ENCODE measurements around the gene CSNK1A1. TPM values are rescaled to one million over a fixed set of nuclear protein-coding genes. Genes with fewer than 3 reads are reported as not detected.

Gene CSNK1A1
- total RNA-seq, 1 donor from 2014 or later, result 191 TPM

DNA sequence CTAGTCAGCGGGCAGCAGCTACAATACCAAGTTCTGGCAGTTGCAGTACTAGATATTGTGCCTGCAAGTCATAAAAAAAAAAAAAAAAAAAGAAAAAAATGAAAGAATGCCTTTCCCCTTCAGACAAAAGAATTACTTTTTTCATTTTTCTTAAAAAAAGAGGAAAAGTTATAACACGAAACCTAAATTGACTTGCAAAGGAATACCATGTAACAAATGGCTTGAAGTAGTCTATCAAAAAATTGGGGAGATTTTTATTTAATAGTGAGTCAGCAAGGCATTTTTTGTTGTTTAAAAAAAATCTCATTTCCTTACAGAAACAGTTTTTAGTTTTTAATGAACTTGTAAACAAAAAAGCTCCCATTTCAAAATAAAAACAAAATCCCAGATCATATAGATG lies 55.6 kb downstream of the CSNK1A1 start:
- Histone ChIP-seq H3K9me3 (no peaks in the 10 kb centered on the region), H3K36me3 (peaks cover 65% of the 10 kb centered on the region), H3K4me3 (no peak overlapping the region), H3K27me3 (no peaks in the 10 kb centered on the region), H3K27ac (no peak overlapping the region), H3K4me1 (no peaks in the 10 kb centered on the region)
- ATAC-seq (no peak), DNase-seq (no peak)
- TF ChIP-seq, protein P1, sequence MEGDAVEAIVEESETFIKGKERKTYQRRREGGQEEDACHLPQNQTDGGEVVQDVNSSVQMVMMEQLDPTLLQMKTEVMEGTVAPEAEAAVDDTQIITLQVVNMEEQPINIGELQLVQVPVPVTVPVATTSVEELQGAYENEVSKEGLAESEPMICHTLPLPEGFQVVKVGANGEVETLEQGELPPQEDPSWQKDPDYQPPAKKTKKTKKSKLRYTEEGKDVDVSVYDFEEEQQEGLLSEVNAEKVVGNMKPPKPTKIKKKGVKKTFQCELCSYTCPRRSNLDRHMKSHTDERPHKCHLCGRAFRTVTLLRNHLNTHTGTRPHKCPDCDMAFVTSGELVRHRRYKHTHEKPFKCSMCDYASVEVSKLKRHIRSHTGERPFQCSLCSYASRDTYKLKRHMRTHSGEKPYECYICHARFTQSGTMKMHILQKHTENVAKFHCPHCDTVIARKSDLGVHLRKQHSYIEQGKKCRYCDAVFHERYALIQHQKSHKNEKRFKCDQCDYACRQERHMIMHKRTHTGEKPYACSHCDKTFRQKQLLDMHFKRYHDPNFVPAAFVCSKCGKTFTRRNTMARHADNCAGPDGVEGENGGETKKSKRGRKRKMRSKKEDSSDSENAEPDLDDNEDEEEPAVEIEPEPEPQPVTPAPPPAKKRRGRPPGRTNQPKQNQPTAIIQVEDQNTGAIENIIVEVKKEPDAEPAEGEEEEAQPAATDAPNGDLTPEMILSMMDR (IDR thresholded peaks at IDR 0.05), result no peak
- intact Hi-C loops (cut with DNase I), result loop anchor here (10.0 kb wide), 1 partner anchor 49 kb away; no protein-coding TSS in a partner anchor

DNA sequence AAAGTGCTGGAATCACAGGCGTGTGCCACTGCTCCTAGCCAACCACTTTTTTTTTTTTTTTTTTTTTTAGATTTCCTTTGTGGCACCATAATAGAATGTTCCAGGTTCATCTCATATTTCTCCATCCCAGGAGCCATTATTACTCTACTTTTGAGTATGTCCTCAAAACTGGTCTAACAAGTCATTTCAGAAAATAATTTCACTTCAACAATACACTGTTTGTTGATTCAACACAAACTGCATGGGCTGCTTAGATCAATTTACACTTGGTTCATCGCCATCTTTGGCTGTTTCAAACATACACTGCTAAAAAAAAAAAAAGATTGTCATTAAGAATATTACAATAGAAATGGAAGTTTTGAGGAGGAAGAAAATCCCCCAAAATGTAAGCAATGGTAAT lies 57.9 kb downstream of the CSNK1A1 start:
- Histone ChIP-seq H3K27ac (no peak overlapping the region), H3K27me3 (no peaks in the 10 kb centered on the region), H3K4me1 (peaks cover 14% of the 10 kb centered on the region), H3K4me3 (no peak overlapping the region), H3K36me3 (peaks cover 45% of the 10 kb centered on the region), H3K9me3 (no peaks in the 10 kb centered on the region)
- TF ChIP-seq, protein P1 (IDR thresholded peaks at IDR 0.05), result no peak
- no peak for ATAC-seq
- no peak for DNase-seq
- intact Hi-C loops (cut with DNase I), result loop anchor here (10.0 kb wide), 1 partner anchor 51 kb away; no protein-coding TSS in a partner anchor

DNA sequence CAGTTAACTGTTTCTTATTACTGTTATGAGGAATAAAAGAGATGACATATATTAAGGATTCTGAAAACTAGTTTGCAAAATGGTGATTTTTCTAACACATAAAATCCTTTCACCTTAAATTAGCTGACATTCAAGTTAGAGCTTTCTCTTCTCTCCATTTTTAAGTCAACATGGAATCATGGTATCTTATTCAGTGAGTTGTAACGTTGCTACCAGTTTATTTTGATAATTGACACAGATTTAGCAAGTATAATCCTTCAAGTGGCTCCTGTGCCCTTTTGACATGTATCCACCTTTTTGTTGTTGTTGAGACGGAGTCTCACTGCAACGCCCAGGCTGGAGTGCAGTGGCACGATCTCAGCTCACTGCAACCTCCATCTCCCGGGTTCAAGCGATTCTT lies 58.5 kb downstream of the CSNK1A1 start:
- TF ChIP-seq, protein P1 (IDR thresholded peaks at IDR 0.05), result no peak
- intact Hi-C loops (cut with DNase I), result loop anchor here (10.0 kb wide), 1 partner anchor 52 kb away; no protein-coding TSS in a partner anchor
- Histone ChIP-seq H3K4me3 (no peak overlapping the region), H3K27me3 (no peaks in the 10 kb centered on the region), H3K4me1 (peaks cover 14% of the 10 kb centered on the region), H3K36me3 (peaks cover 39% of the 10 kb centered on the region), H3K9me3 (no peaks in the 10 kb centered on the region), H3K27ac (no peak overlapping the region)
- DNase-seq (no peak), ATAC-seq (no peak)

DNA sequence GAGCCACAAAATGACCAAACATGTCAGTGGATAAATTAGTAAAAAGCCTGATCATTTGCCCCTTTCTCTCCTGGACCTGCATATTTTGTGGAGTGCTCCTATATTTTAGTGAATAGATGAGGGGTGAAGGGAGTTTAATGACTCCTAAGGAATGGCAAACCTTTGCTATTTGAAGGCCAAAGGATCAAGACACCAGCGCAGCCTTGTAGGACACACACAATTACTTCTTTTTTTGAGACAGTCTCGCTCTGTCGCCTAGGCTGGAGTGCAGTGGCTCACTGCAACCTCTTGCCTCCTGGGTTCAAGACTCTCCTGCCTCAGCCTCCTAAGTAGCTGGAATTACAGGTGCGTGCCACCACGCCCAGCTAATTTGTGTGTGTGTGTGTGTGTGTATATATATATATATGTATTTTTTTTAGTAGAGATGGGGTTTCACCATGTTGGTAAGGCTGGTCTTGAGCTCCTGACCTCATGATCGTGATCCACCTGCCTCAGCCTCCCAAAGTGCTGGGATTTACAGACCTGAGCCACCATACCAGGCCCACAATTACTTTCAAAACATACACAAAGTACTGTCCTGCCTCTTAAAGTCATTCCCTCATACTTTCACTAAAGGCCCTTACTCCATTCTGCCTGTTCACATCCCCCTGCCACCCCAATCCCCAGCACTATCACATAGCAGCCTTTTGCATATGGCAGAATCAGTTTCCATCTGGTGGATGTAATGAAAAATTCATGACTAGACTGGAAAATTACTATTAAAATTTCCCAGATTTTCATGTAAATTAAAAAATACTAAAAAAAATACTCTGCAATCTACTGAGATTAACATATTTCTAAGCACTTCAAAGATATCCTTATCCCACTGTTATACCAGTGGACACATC lies 60.4 kb downstream of the CSNK1A1 start:
- Histone ChIP-seq H3K27ac (no peak overlapping the region), H3K9me3 (no peaks in the 10 kb centered on the region), H3K36me3 (peaks cover 20% of the 10 kb centered on the region), H3K27me3 (no peaks in the 10 kb centered on the region), H3K4me1 (peaks cover 28% of the 10 kb centered on the region), H3K4me3 (no peak overlapping the region)
- no peak for ATAC-seq
- intact Hi-C loops (cut with DNase I), result loop anchor here (10.0 kb wide), 1 partner anchor 54 kb away; no protein-coding TSS in a partner anchor
- no peak for DNase-seq
- TF ChIP-seq, protein P1 (IDR thresholded peaks at IDR 0.05), result no peak

DNA sequence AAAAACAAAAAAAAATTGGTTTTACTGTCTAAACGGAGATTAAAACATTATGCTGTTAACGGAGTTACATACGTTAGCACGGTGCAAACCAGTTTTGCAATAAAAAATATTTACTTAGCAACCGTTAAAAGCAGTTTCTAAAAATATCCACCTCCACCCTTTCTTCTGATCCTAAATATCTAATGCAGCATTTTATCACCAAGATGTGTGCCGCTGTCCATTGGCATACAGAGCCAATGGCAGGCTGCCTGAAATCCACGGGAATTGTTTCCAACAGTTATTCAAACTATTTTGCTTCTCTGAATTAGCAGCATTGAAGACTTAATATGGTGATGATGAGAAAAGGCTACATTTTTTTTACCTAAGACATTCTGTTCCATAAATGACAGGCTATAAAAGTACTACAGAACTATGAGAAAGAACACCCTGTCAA lies 61.6 kb downstream of the CSNK1A1 start:
- DNase-seq, result no peak
- intact Hi-C loops (cut with DNase I), result loop anchor here (10.0 kb wide), 1 partner anchor 55 kb away; no protein-coding TSS in a partner anchor
- Histone ChIP-seq H3K27ac (peak overlapping the region; percentile 2), H3K36me3 (peaks cover 9% of the 10 kb centered on the region), H3K4me1 (peaks cover 35% of the 10 kb centered on the region), H3K9me3 (no peaks in the 10 kb centered on the region), H3K27me3 (no peaks in the 10 kb centered on the region), H3K4me3 (no peak overlapping the region)
- TF ChIP-seq, protein P1 (IDR thresholded peaks at IDR 0.05), result no peak
- ATAC-seq, result no peak

Data from upper lobe of right lung (tissue), 1 donor.